HG02759 (cell line): ENCODE measurements around the gene MRPL4.
A peak's percentile ranks its signal among the peaks of the same experiment; 100 is the strongest.
"Not testable (repeated sequence)": the region's sequence is repeated elsewhere in the genome, so short reads cannot be mapped to it uniquely, and the experiment has no call there.

Experiments
- ATAC-seq: cut with Tn5 transposase; IDR thresholded peaks from one replicate; pipeline ENCODE4 v1.9.1; 2021; ENCODE audit warnings: mild to moderate bottlenecking, moderate library complexity; ENCODE audit not compliant: unreplicated experiment

The MRPL4 gene

DNA sequence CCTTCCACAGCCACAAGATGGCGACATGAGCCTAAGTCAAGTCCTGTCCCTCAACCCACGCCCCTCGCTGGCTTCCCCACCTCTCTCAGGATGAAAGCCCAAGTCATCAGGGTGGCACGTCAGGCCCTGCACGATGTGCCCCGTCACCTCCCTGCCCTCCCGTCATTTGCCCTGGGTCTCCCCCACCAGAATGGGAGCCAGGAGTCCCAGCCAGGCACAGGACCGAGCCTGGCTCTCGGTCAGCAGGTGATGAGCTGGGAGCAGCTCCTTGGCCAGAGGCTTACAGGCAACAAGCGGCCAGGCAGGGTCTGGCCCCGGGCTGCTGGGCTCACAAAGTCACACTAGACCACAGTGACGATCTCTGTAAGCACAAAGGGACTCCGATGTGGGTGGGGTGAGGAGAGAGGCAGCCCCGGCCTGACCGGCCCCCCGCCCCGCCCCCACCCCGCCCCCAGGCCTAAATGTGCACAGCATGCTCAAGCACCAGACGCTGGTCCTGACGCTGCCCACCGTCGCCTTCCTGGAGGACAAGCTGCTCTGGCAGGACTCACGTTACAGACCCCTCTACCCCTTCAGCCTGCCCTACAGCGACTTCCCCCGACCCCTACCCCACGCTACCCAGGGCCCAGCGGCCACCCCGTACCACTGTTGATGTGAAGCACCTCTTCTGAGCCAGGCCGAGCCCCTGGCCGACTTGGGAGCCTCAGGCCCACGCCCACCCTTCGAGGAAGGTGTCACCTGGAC is 7.3 kb downstream of the MRPL4 start:
- peak; percentile 43 for ATAC-seq

DNA sequence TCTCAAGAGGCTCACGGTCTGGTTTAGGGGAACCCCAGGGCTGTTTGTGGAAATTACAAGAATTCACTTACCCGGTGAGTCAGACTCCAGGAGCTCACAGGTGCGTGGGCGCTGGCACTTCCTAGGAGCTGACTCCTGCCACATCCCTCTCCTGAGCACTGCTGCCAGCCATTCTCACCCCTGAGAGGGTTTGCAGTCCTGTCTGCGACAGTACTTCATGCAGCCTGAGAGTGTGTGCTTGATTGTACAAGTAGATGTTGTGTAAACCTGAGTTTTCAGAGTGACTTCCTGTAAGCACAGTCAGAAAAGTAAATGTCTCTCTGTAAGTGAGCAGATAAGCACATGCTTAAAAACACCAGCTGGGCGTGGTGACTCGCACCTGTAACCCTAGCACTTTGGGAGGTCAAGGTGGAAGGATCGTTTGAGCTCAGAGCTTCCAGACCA is 8.1 kb downstream of the MRPL4 start:
- no peak for ATAC-seq

DNA sequence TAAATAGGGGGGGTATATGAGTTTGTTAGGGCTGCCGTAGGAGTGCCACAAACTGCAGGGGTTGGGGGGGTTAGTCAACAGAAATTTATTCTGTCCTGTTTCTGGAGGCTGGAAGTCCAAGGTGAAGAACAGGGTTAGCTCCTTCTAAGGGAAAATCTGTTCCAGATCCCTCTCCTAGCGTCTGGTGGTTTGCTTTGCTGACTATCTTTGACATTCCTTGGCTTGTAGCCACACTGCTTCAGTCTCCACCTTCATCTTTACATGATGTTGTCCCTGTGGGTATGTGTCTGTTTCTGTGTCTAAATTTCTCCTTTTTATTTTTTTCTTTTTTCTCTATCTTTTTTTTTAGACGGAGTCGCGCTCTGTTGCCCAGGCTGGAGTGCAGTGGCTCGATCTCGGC is 10.8 kb downstream of the MRPL4 start:
- no peak for ATAC-seq

DNA sequence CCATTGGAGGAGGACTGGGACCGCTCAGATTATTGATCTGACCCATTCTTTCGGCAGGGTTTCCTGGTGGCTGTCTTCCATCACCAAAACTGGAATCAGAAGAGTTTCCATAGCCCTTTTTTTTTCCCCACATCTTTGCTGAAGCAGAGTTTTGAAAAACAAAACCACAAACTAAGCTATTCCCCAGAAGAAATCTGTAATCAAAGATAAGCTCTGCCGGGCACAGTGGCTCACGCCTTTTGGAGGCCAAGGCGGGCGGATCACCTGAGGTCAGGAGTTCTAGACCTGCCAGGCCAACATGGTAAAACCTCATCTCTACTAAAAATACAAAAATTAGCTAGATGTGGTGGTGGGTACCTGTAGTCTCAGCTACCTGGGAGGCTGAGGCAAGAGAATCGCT is 14.7 kb downstream of the MRPL4 start:
- ATAC-seq, result no peak

DNA sequence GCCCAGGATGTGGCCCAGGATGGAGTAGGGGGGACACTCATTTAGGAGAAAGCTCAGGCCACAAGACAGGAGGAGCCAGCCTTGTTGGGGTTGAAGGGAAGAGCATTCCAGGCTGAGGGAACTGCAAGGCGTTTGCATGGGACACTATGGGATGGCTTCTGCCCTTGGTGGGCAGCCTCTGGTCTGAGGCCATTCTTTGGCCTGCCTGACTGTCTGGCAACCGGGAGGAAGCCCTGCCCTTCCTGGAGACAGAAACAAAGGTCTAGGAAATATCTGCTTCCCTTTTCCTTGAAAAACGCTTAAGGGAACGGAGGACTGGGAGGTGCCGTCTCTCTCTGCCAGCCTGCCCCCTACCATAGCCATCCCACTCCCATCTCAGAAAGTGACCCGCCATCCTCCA is 16.1 kb downstream of the MRPL4 start:
- ATAC-seq, result no peak

DNA sequence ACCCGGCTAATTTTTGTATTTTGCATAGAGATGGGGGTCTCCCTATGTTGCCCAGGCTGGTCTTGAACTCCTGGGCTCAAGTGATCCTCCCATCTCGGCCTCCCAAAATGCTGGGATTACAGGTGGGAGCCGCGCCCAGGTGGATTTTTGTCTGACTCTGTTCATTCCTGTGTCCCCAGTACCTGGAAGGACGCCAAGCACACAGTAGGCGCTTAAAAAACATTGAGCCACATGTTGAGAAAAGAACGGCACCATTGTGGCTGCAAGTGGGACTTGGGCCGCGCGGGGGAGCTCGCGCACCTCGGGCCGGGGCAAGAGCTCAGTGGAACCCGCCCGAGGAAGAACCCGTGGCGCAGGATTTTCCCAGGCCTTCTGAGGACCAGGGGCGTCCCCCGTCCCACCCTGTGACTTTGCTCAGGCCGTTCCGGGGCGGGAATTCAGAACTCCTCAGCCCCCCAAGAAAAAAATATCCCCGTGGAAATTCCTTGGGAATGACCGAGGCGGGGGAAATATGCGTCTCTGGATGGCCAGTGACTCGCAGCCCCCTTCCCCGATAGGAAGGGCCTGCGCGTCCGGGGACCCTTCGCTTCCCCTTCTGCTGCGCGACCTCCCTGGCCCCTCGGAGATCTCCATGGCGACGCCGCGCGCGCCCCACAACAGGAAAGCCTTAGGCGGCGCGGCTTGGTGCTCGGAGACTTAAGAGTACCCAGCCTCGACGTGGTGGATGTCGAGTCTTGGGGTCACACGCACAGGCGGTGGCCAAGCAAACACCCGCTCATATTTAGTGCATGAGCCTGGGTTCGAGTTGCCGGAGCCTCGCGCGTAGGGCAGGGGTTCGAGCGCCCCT is 17.5 kb downstream of the MRPL4 start:
- peak; percentile 41 for ATAC-seq

DNA sequence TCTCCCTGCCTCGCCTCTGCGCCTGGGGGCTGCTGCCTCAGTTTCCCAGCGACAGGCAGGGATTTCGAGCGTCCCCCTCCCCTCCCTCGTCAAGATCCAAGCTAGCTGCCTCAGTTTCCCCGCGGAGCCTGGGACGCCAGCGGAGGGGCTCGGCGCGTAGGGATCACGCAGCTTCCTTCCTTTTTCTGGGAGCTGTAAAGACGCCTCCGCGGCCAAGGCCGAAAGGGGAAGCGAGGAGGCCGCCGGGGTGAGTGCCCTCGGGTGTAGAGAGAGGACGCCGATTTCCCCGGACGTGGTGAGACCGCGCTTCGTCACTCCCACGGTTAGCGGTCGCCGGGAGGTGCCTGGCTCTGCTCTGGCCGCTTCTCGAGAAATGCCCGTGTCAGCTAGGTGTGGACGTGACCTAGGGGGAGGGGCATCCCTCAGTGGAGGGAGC is 18.2 kb downstream of the MRPL4 start:
- peak; percentile 42 for ATAC-seq

DNA sequence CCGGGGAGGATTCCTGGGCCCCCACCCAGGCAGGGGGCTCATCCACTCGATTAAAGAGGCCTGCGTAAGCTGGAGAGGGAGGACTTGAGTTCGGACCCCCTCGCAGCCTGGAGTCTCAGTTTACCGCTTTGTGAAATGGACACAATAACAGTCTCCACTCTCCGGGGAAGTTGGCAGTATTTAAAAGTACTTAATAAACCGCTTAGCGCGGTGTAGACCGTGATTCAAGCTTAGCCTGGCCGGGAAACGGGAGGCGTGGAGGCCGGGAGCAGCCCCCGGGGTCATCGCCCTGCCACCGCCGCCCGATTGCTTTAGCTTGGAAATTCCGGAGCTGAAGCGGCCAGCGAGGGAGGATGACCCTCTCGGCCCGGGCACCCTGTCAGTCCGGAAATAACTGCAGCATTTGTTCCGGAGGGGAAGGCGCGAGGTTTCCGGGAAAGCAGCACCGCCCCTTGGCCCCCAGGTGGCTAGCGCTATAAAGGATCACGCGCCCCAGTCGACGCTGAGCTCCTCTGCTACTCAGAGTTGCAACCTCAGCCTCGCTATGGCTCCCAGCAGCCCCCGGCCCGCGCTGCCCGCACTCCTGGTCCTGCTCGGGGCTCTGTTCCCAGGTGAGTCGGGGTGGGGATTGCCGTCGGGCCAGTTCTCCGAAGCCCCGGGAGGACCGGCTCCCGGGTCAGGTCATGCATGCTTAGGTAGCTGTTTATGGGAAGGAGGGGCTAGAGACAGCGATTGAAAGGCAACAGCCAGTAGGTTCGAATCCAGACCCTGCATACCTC is 18.8 kb downstream of the MRPL4 start, which contains the start of gene ICAM1:
Gene ICAM1 (plus strand): TSS at position 505 of the 779 bp plus-strand sequence. CDS start 40 bp downstream, at position 545.
- ATAC-seq, result peak; percentile 56

DNA sequence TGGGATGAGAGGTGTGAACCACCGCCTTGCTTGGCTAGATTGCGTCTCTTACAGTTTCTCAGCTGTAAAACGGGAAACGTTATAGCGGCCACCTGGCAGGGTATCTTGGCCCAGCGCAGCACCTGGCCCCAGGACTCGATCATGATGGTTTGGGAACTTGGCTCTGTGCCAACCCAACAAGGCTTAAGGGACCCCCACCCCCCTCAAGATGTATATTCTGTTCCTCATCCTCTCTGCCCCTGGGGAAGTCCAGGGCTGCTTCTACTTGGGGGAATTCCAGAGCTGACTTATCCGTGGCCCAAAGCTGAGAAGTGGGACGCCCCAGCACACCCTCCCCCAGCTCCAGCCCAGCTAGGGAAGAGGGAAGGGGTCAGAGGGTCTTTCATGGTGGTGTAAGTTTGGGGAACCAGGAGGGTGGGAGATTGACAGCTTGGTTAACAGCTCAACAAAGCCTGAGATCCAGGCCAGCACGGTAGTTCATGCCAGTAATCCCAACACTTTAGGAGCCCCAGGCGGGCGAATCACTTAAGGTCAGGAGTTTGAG is 19.6 kb downstream of the MRPL4 start:
- peak; percentile 25 for ATAC-seq

DNA sequence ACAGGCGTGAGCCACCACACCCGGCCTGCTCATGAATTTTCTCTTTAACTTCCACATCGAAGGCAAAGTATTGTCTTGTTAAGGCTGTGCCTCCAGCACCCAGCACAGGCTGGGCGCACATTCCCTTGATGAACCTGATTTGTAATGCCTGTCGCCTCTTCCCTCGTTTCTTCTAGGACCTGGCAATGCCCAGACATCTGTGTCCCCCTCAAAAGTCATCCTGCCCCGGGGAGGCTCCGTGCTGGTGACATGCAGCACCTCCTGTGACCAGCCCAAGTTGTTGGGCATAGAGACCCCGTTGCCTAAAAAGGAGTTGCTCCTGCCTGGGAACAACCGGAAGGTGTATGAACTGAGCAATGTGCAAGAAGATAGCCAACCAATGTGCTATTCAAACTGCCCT is 22.6 kb downstream of the MRPL4 start:
- ATAC-seq, result no peak

DNA sequence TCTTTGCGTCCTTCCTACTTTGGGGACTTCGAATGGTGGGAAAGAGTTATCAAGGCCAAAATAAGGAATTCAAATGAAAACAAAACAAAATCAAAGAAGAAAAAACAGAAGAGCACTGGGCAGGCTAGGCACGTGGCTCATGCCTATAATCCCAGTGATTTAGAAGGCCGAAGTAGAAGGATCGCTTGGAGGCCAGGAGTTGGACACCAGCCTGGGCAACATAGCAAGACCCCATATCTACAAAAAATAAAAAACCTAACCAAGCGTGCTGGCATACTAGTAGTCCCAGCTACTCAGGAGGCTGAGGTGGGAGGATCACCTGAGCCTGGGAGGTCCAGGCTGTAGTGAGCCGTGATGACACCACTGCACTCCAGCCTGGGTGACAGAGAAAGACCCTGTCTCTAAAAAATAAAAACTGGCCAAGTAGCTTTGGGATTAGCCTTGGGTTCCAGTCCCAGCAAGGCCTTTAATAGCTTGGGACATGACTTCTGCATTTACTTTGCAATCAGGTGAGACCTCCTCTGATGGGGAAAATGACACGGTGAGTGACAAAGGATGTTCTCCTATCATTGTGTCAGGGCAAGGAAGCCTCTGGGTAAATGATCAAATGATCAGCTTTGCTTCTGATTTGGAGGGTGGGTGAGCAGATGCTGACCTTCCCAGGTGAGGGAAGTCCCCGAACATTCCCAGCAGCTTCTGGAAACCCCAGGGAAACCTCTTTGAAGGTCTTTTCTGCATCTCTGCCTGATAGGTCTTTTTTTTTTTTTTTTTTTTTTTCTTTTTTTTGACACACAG is 26.0 kb downstream of the MRPL4 start:
- no peak for ATAC-seq

DNA sequence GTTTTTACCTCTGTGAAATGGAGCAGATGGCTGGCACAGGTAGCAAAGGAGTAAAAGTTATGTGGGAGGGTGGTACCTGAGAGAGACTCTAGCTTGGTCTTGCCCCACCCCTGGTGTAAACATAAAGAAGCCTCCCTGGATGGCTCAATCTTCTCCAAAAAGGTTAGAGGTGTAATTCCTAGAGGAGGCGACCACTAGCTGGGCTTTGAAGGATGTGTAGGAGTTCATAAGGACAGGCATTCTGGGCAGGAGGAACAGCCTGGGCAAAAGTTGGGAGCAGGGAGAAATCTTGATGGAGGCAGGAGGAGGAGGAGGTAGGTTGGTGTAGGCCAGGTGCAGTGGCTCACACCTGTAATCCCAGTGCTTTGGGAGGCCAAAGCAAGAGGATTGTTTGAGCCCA is 26.9 kb downstream of the MRPL4 start:
- ATAC-seq, result no peak

DNA sequence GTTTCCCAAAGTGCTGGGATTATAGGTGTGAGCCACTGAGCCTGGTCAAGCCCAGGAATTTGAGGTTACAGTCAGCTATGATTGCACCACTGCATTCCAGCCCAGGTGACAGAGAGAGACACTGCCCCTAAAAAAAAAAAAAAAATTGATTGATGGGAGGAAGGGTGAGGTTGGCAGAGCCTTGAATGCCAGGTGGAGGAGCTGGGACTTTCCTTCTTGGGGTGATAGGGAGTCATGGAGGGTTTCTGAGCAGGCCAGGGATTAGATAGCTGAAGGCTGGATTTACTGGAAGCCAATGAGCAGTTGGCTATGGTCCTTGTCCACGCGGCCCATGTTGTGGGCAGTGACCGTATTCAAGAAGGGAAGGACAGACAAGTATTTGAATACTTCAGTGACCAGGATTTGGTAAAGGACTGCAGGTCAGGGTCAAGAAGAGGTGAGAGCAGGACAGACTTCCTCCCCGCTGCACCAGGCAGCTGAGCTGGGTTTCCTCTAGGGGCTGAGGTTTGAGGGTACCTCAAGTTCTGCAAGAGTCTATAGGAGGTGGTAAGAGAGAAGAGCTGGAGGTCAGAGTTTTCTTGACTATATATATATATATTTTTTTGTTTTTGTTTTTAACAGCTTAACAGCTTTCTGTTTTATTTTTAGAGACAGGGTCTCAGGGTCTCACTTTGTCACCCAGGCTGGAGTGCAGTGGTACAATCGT is 27.9 kb downstream of the MRPL4 start:
- ATAC-seq, result no peak

DNA sequence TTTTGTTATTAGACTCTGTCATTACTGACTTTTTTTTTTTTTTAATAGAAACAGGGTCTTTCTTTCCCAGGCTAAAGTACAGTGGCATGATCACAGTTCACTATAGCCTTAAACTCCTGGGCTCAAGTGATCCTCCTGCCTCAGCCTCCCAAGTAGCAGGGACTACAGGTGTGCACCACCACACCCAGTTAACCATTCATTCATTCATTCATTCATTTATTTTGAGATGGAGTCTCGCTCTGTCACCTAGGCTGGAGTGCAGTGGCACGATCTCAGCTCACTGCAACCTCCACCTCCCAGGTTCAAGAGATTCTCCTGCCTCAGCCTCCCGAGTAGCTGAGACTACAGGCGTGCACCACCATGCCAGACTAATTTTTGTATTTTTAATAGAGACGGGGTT is 30.0 kb downstream of the MRPL4 start:
- ATAC-seq, result not testable (repeated sequence)

DNA sequence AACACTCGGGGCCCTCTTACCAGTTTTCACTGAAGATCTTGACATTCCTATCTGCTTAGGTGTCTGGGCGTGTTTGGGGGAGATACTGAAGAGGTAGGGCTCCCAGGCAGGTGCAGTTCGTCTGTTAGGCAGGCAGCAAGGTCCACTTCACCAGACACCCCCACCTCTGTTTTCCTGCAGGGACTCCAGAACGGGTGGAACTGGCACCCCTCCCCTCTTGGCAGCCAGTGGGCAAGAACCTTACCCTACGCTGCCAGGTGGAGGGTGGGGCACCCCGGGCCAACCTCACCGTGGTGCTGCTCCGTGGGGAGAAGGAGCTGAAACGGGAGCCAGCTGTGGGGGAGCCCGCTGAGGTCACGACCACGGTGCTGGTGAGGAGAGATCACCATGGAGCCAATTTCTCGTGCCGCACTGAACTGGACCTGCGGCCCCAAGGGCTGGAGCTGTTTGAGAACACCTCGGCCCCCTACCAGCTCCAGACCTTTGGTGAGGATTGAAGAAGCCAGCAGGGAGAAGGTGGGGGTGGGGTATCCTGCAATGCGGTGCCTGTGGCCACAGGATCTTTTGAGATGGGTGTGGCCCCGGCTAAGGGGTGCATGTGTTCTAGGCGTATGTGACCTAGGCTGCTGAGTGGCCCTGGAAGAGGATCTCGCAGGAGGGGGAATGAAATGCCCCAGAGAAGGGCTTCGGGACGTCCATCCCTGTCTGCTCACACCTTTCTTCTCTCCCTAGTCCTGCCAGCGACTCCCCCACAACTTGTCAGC is 31.5 kb downstream of the MRPL4 start:
- no peak for ATAC-seq

DNA sequence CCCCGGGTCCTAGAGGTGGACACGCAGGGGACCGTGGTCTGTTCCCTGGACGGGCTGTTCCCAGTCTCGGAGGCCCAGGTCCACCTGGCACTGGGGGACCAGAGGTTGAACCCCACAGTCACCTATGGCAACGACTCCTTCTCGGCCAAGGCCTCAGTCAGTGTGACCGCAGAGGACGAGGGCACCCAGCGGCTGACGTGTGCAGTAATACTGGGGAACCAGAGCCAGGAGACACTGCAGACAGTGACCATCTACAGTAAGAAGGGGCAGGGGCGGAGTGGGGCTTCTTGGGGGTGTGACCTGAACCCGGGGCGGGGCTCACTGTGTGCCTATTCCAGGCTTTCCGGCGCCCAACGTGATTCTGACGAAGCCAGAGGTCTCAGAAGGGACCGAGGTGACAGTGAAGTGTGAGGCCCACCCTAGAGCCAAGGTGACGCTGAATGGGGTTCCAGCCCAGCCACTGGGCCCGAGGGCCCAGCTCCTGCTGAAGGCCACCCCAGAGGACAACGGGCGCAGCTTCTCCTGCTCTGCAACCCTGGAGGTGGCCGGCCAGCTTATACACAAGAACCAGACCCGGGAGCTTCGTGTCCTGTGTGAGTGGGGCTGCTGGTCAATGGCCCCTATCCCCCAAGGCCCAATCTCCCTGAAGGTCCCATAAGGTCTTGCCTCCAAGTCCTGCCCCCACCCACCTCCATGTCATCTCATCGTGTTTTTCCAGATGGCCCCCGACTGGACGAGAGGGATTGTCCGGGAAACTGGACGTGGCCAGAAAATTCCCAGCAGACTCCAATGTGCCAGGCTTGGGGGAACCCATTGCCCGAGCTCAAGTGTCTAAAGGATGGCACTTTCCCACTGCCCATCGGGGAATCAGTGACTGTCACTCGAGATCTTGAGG is 32.3 kb downstream of the MRPL4 start:
- no peak for ATAC-seq

DNA sequence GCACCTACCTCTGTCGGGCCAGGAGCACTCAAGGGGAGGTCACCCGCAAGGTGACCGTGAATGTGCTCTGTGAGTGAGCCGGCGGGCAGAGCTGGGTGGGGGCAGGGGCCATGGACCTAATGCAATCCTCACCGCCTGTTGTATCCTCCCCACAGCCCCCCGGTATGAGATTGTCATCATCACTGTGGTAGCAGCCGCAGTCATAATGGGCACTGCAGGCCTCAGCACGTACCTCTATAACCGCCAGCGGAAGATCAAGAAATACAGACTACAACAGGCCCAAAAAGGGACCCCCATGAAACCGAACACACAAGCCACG is 32.9 kb downstream of the MRPL4 start:
- no peak for ATAC-seq

DNA sequence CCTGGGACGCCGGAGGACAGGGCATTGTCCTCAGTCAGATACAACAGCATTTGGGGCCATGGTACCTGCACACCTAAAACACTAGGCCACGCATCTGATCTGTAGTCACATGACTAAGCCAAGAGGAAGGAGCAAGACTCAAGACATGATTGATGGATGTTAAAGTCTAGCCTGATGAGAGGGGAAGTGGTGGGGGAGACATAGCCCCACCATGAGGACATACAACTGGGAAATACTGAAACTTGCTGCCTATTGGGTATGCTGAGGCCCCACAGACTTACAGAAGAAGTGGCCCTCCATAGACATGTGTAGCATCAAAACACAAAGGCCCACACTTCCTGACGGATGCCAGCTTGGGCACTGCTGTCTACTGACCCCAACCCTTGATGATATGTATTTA is 33.4 kb downstream of the MRPL4 start:
- ATAC-seq, result no peak
